Ishikawa (cell line): Measurements from ENCODE around the gene S100A8.

Experiments used
- CEBPB ChIP-seq: IDR thresholded peaks from 2 replicates; pipeline ENCODE4 v1.6.1; 2012
- CREB1 ChIP-seq: IDR thresholded peaks from 2 replicates; pipeline ENCODE4 v1.6.1; 2012; ENCODE audit warnings: low read depth
- EGR1 ChIP-seq: IDR thresholded peaks from 2 replicates; pipeline ENCODE4 v1.6.1; 2012
- EP300 ChIP-seq: IDR thresholded peaks from 2 replicates; pipeline ENCODE4 v1.6.1; 2012; ENCODE audit warnings: borderline replicate concordance
- FOXM1 ChIP-seq: IDR thresholded peaks from 2 replicates; pipeline ENCODE4 v1.6.1; 2012; ENCODE audit warnings: low read depth, borderline replicate concordance
- MAX ChIP-seq: IDR thresholded peaks from 2 replicates; pipeline ENCODE4 v1.6.1; 2012
- RAD21 ChIP-seq: IDR thresholded peaks from 2 replicates; pipeline ENCODE4 v1.6.1; 2012; ENCODE audit warnings: low read depth
- REST ChIP-seq: IDR thresholded peaks from 2 replicates; pipeline ENCODE4 v1.6.1; 2012; ENCODE audit warnings: low read depth, mild to moderate bottlenecking
- TAF1 ChIP-seq: IDR thresholded peaks from 2 replicates; pipeline ENCODE4 v1.6.1; 2012; ENCODE audit warnings: low read depth, mild to moderate bottlenecking
- TCF12 ChIP-seq: IDR thresholded peaks from 2 replicates; pipeline ENCODE4 v1.6.1; 2012; ENCODE audit warnings: low read depth
- TEAD4 ChIP-seq: IDR thresholded peaks from 2 replicates; pipeline ENCODE4 v1.6.1; 2012
- YY1 ChIP-seq: IDR thresholded peaks from 2 replicates; pipeline ENCODE4 v1.6.1; 2012; ENCODE audit warnings: low read depth

- TF ChIP-seq CEBPB (no peak), REST (no peak), EP300 (no peak), TCF12 (no peak), TAF1 (no peak), MAX (no peak), TEAD4 (no peak), YY1 (no peak), FOXM1 (no peak), RAD21 (no peak), EGR1 (no peak), CREB1 (no peak)
Observed at GRCh38 chr1:153395136-153395685, 4.3 kb upstream of the S100A8 start.
